ENCODE results near the gene CLRN2. TPM values are rescaled to one million over a fixed set of nuclear protein-coding genes. Genes with fewer than 3 reads are reported as not detected.
"Not testable (repeated sequence)": the region's sequence is repeated elsewhere in the genome, so short reads cannot be mapped to it uniquely, and the experiment has no call there.

CLRN2 gene
- polyA plus RNA-seq, 3 donors = not detected

GRCh38 chr4:17531538-17532285, 16.7 kb downstream of the CLRN2 start:
- no peak overlapping the region for H3K27ac ChIP-seq (ENCODE audit: low read depth, low read length)
- 65 to 71% (median 69%) methylated on average over 8 of the region's 8 CpGs for WGBS, 3 donors

- WGBS, 3 donors = 91 to 95% (median 92%) methylated on average over 4 of the region's 4 CpGs
These were observed 19.7 kb downstream of the CLRN2 start for GRCh38 chr4:17534705-17535104.

GRCh38 chr4:17535242-17535641, 20.3 kb downstream of the CLRN2 start:
- 55 to 81% (median 73%) methylated on average over 4 of the region's 4 CpGs for WGBS, 3 donors
- H3K27ac ChIP-seq (ENCODE audit: low read depth, low read length) = no peak overlapping the region

More at GRCh38 chr4:17534705-17535104, 19.7 kb downstream of the CLRN2 start:
- no peak overlapping the region for H3K27ac ChIP-seq (ENCODE audit: low read depth, low read length)

- no peak overlapping the region for H3K27ac ChIP-seq (ENCODE audit: low read depth, low read length)
- WGBS, 3 donors = 80 to 85% (median 85%) methylated on average over 3 of the region's 3 CpGs
These were observed 20.9 kb downstream of the CLRN2 start for GRCh38 chr4:17535906-17536305.

- 87 to 93% (median 90%) methylated on average over 6 of the region's 6 CpGs for WGBS, 3 donors
- H3K27ac ChIP-seq (ENCODE audit: low read depth, low read length) = not testable (repeated sequence)
These were observed 22.1 kb downstream of the CLRN2 start for GRCh38 chr4:17537060-17537459.

- 26 to 32% (median 30%) methylated on average over 6 of the region's 6 CpGs for WGBS, 3 donors
- no peak overlapping the region for H3K27ac ChIP-seq (ENCODE audit: low read depth, low read length)
These were observed 29.2 kb downstream of the CLRN2 start for GRCh38 chr4:17544205-17544604.

- WGBS, 3 donors = 47 to 58% (median 55%) methylated on average over 3 of the region's 3 CpGs
- H3K27ac ChIP-seq (ENCODE audit: low read depth, low read length) = no peak overlapping the region
These were observed 29.9 kb downstream of the CLRN2 start for GRCh38 chr4:17544831-17545234.

- 72 to 74% (median 74%) methylated on average over 11 of the region's 11 CpGs for WGBS, 3 donors
- H3K27ac ChIP-seq (ENCODE audit: low read depth, low read length) = no peak overlapping the region
These were observed 30.6 kb downstream of the CLRN2 start for GRCh38 chr4:17545374-17546140.

GRCh38 chr4:17546222-17546621, 31.3 kb downstream of the CLRN2 start:
- no peak overlapping the region for H3K27ac ChIP-seq (ENCODE audit: low read depth, low read length)
- 78 to 87% (median 85%) methylated on average over 10 of the region's 10 CpGs for WGBS, 3 donors

GRCh38 chr4:17546678-17547077, 31.7 kb downstream of the CLRN2 start:
- H3K27ac ChIP-seq (ENCODE audit: low read depth, low read length) = no peak overlapping the region
- 76 to 84% (median 84%) methylated on average over 12 of the region's 12 CpGs for WGBS, 3 donors

- WGBS, 3 donors = 83 to 92% (median 88%) methylated on average over 3 of the region's 3 CpGs
- no peak overlapping the region for H3K27ac ChIP-seq (ENCODE audit: low read depth, low read length)
These were observed 35.6 kb downstream of the CLRN2 start for GRCh38 chr4:17550549-17550948.

GRCh38 chr4:17552427-17552826, 37.5 kb downstream of the CLRN2 start:
- WGBS, 3 donors = 24 to 53% (median 45%) methylated on average over 5 of the region's 5 CpGs
- H3K27ac ChIP-seq (ENCODE audit: low read depth, low read length) = no peak overlapping the region

GRCh38 chr4:17554568-17554967, 39.6 kb downstream of the CLRN2 start:
- WGBS, 3 donors = 66 to 80% (median 75%) methylated on average over 4 of the region's 4 CpGs
- H3K27ac ChIP-seq (ENCODE audit: low read depth, low read length) = no peak overlapping the region

- H3K27ac ChIP-seq (ENCODE audit: low read depth, low read length) = no peak overlapping the region
These were observed 41.5 kb downstream of the CLRN2 start for GRCh38 chr4:17556498-17556897.

GRCh38 chr4:17557880-17558279, 42.9 kb downstream of the CLRN2 start:
- WGBS, 3 donors = 56 to 75% (median 73%) methylated on average over 5 of the region's 5 CpGs
- H3K27ac ChIP-seq (ENCODE audit: low read depth, low read length) = no peak overlapping the region

GRCh38 chr4:17558941-17559708, 44.2 kb downstream of the CLRN2 start:
- no peak overlapping the region for H3K27ac ChIP-seq (ENCODE audit: low read depth, low read length)
- 76 to 95% (median 91%) methylated on average over 4 of the region's 4 CpGs for WGBS, 3 donors

GRCh38 chr4:17559709-17560048, 44.7 kb downstream of the CLRN2 start:
- WGBS, 3 donors = 90 to 92% (median 92%) methylated on average over 3 of the region's 3 CpGs
- H3K27ac ChIP-seq (ENCODE audit: low read depth, low read length) = no peak overlapping the region

- H3K27ac ChIP-seq (ENCODE audit: low read depth, low read length) = no peak overlapping the region
- WGBS, 3 donors = 76 to 92% (median 81%) methylated on average over 6 of the region's 6 CpGs
These were observed 45.2 kb downstream of the CLRN2 start for GRCh38 chr4:17560065-17560673.

All from adipose tissue (tissue), 3 donors.